22Rv1 (cell line): ENCODE results near the gene FKBP5.

Experiments
- CTCF ChIP-seq: fragments of 450-650 bp; IDR thresholded peaks from 2 replicates; pipeline ENCODE4 v1.5.1; 2017; ENCODE audit warnings: mild to moderate bottlenecking
- ZFX ChIP-seq: fragments of 450-650 bp; IDR thresholded peaks from 2 replicates; pipeline ENCODE4 v1.6.1; 2017; ENCODE audit warnings: antibody characterized with exemption, borderline replicate concordance

GRCh38 chr6:35640017-35640664, 48.6 kb downstream of the FKBP5 start:
- TF ChIP-seq CTCF = no peak
- TF ChIP-seq ZFX = no peak
